Pancreas (tissue), 10 donors: ENCODE data around the gene ACTG2. TPM values are rescaled to one million over a fixed set of nuclear protein-coding genes. Genes with fewer than 3 reads are reported as not detected.

Experiments used
- ATAC-seq, 4 donors: fragments of 200-7000 bp; cut with Tn5 transposase; one replicate each; pipeline versions ENCODE4 v1.8.0 to v1.9.1; 2020; ENCODE audit warnings: mild to moderate bottlenecking in 4 of 4, moderate library complexity in 4 of 4
- DNase-seq, 6 donors: peaks; one replicate each; pipeline ENCODE4 v3.0.0-alpha.2; 2020
- FAIRE-seq: peaks from 2 replicates; lab custom pipeline; 2012; peaks lifted over from hg19 to GRCh38; lab: Jason Lieb, UNC
- H3K27ac ChIP-seq, 4 donors: fragments of 200-600 bp; sonication (generic); 1 replicate in 3 of 4; 2 replicates in 1 of 4; pipeline versions ENCODE4 v1.5.0 to v1.8.0; 2020
- H3K27me3 ChIP-seq, 4 donors: fragments of 200-600 bp; one replicate each; pipeline ENCODE4 v1.8.0; 2021
- H3K36me3 ChIP-seq, 3 donors: fragments of 200-600 bp; sonication (generic) in 1 of 3; one replicate each; pipeline versions ENCODE4 v1.5.0 to v1.8.0; 2020 to 2021
- H3K4me1 ChIP-seq, 3 donors: fragments of 200-600 bp; one replicate each; pipeline ENCODE4 v1.8.0; 2021
- H3K4me3 ChIP-seq, 4 donors: fragments of 200-600 bp; sonication (generic) in 2 of 4; one replicate each; pipeline versions ENCODE4 v1.5.0 to v1.8.0; 2020 to 2021
- H3K9me3 ChIP-seq, 4 donors: fragments of 200-600 bp; one replicate each; pipeline ENCODE4 v1.8.0; 2021
- WGBS, 2 donors: extraction: QIAGEN DNeasy Blood & Tissue Kit; methylation state at CpG; one replicate each; pipeline ENCODE4 v1.1.7; 2013; 5-methylcytosine and 5-hydroxymethylcytosine counted together
- intact Hi-C, 3 donors: fragments of 100-400 bp; cut with DNase I; formaldehyde crosslinking; loops; one replicate each; pipeline versions ENCODE4 v1.11.1 to v1.14.2; 2022
- polyA plus RNA-seq, 2 donors: library from polyadenylated mRNA; stranded (reverse); fragments of 200-250 nt; gene quantifications; one replicate each; pipeline ENCODE4 v1.2.3, GENCODE V29; 2013
- total RNA-seq, 6 donors: library from RNA; stranded (reverse); fragmentation: NEBNext Ultra II Directional in 4 of 6; extraction: Animal tissue kit (Norgen Biotek cat#: 25700) in 4 of 6; gene quantifications; one replicate each; pipeline versions ENCODE4 v1.2.1 to v1.2.4, GENCODE V29; 2021 to 2023
- TF ChIP-seq, protein P1 (sequence below), 4 donors: fragments of 200-600 bp; sonication (generic) in 3 of 4; IDR thresholded peaks; one replicate each; pipeline versions ENCODE4 v1.5.0 to v1.8.0; 2021; ENCODE audit warnings: antibody characterized with exemption in 4 of 4
- donor health status: healthy with polysubstance abuse.
- donor health status: DM: no; HTN: no; CAD: no; lungs with moderate emphysema.
- donor health status: DM: no; HTN: no; CAD: no.
- donor health status: control.
- donor health status: control.
- donor health status: Bipolar disorder and iron deficiency.
- donor health status: DM: yes; HTN: yes; CAD: no.
- donor health status: DM: no; HTN: no; CAD: no.
- donor health status: DM: no; HTN: no; CAD: no.
- donor health status: DM: yes; HTN: yes; CAD: no.

ACTG2 gene
- total and polyA plus RNA-seq, 8 donors = 0.28 to 76.3 (median 1.7) TPM

DNA sequence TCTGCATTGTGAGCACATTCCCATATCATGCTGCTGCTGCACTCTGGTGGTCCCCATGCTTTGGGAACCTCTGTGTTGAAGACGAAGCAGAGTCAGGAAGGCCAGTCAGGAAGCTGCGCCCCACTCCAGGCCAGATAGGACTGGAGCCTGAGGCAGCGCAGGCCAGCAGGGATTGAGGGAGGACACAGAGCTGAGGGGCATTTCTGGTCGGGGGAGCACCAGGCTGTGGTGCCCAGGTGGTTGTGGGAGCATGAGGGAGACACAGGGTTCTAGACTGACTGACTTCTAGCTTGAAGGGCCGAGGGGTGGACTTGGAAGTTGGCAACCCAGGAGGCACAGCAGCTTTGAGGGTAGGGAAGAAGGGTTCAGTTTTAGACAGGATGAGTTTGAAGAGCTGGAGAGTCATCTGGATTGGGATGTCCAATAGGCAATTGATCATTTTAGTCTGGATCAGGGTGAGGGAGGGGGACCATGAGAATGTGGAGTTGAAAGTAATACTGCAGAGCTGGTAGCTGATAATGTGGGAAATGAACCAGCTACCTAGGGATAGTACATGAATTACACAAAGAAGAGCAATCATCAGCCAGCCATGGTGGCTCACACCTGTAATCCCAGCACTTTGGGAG, 1.4 kb upstream of the ACTG2 start:
- no peak overlapping the region for H3K4me3 ChIP-seq
- 76 to 86% methylated on average over 5 of the region's 5 CpGs for WGBS, 2 donors
- intact Hi-C loops = no loop called here
- TF ChIP-seq, protein P1, sequence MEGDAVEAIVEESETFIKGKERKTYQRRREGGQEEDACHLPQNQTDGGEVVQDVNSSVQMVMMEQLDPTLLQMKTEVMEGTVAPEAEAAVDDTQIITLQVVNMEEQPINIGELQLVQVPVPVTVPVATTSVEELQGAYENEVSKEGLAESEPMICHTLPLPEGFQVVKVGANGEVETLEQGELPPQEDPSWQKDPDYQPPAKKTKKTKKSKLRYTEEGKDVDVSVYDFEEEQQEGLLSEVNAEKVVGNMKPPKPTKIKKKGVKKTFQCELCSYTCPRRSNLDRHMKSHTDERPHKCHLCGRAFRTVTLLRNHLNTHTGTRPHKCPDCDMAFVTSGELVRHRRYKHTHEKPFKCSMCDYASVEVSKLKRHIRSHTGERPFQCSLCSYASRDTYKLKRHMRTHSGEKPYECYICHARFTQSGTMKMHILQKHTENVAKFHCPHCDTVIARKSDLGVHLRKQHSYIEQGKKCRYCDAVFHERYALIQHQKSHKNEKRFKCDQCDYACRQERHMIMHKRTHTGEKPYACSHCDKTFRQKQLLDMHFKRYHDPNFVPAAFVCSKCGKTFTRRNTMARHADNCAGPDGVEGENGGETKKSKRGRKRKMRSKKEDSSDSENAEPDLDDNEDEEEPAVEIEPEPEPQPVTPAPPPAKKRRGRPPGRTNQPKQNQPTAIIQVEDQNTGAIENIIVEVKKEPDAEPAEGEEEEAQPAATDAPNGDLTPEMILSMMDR (IDR thresholded peaks at IDR 0.05) = no peak
- no peak overlapping the region for H3K27ac ChIP-seq
- ATAC-seq (no peak), FAIRE-seq (no peak), DNase-seq (no peak)
- no peaks in the 10 kb centered on the region for H3K36me3 ChIP-seq
- H3K4me1 ChIP-seq = no peaks in the 10 kb centered on the region
- H3K27me3 ChIP-seq = peaks cover 0 to 8% (median 0%) of the 10 kb centered on the region in 4 donors
- H3K9me3 ChIP-seq = no peaks in the 10 kb centered on the region

DNA sequence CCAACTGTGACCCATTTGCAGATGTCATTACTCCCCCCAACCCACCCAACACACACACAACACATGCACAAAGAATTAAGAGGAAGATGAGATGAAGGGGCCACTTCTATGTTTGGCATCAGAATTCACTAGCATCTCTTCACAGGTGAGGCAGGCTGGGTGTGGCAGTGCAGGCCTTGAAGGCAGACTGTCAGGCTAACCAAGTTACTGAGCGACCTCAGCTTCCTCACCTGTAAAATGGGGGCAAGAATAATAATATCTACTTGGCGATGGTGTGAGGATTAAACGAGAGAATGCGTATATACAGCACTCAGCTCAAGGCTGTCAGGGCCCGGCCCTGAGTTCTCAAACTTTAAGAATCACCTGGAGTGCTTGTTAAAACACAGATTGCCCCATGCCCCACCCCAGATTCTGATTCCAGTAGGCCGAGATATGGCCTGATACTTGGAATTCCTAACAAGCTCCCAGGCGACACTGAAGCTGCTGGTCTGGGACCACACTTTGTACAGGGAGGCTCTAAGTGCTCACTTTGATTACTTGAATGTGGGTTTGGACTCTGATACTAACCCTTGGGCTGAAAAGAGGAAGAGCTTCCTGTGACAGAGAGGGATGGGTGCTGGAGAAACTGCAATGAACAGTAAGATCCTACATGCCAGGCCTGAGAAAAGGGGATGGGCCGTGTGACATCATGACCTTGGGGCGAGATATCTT, 1.1 kb downstream of the ACTG2 start:
- Histone ChIP-seq H3K9me3 (no peaks in the 10 kb centered on the region), H3K27me3 (no peaks in the 10 kb centered on the region), H3K4me3 (no peak overlapping the region), H3K27ac (no peak overlapping the region), H3K36me3 (no peaks in the 10 kb centered on the region), H3K4me1 (no peaks in the 10 kb centered on the region)
- WGBS, 2 donors = 79 to 81% methylated on average over 9 of the region's 9 CpGs
- FAIRE-seq = no peak
- TF ChIP-seq, protein P1 (IDR thresholded peaks at IDR 0.05) = no peak
- no peak for DNase-seq
- intact Hi-C loops = no loop called here
- ATAC-seq = no peak

DNA sequence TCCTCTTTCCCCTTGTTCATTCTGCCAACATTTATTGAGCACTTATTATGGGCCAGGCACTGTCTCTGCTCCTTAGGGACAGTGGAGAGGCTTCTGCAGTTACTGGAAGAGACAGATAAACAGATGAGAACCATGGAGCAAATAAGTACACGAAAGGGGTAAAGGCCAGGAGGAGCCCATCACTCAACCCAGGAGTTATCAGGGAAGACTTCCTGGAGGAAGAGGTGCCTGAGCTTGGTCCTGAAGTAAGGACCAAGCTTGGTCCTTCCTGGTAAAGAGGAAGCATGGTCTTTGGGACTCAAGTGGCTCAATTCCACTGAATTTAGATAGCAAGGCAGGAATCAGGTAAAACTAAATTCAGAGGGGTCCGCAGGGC, 1.7 kb downstream of the ACTG2 start:
- H3K4me1 ChIP-seq = no peaks in the 10 kb centered on the region
- ATAC-seq (no peak), FAIRE-seq (no peak), DNase-seq (no peak)
- TF ChIP-seq, protein P1 (IDR thresholded peaks at IDR 0.05) = no peak
- intact Hi-C loops = no loop called here
- H3K27ac ChIP-seq = no peak overlapping the region
- H3K4me3 ChIP-seq = no peak overlapping the region
- 82 to 98% methylated on average over 2 of the region's 2 CpGs for WGBS, 2 donors
- H3K36me3 ChIP-seq = no peaks in the 10 kb centered on the region
- no peaks in the 10 kb centered on the region for H3K9me3 ChIP-seq
- no peaks in the 10 kb centered on the region for H3K27me3 ChIP-seq

DNA sequence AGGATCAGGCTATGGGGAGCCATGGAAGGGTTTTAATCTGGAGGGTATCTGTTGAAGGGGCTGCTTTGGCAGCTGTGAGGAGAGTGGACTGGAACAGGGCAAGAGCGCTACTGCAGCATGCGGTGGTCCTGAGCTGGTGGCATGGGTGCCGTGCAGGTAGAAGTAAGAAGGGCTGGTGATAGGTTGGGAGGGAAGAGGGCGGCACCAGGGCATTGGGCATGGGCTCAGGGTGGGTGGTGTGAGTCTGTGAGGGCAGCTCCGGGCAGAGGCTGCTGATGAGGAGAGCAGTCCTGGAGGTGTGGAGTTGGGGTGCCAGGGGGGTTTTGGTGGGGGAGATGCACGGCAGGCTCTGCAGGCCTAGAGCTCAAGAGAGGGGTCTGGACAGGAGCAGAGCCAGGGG, 2.1 kb downstream of the ACTG2 start:
- TF ChIP-seq, protein P1 (IDR thresholded peaks at IDR 0.05) = no peak
- intact Hi-C loops = no loop called here
- Histone ChIP-seq H3K9me3 (no peaks in the 10 kb centered on the region), H3K4me3 (no peak overlapping the region), H3K36me3 (no peaks in the 10 kb centered on the region), H3K4me1 (no peaks in the 10 kb centered on the region), H3K27me3 (no peaks in the 10 kb centered on the region), H3K27ac (no peak overlapping the region)
- DNase-seq = peak in 1 of 6 donors; percentile 36
- 81 to 83% methylated on average over 6 of the region's 6 CpGs for WGBS, 2 donors
- FAIRE-seq = no peak
- ATAC-seq = no peak

DNA sequence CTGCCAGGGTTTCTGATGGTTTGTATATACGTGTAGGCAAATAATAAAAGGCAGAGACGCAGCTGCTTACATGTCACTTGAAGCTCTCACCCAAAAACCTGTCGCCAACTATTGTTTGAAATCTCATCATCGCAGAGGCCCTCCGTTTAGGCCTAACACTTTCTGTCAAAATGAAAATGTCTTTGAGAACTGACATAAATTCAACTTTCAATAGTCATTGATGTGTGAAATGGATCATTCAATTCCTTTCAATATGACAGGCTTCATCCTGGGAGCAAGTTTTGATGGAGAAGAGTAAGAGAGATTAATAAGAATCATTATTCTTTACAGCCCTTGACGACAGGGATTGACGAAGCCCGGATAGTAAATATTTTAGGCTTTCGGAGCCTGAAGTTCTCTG, 2.7 kb downstream of the ACTG2 start:
- 67 to 82% methylated on average over 9 of the region's 9 CpGs for WGBS, 2 donors
- Histone ChIP-seq H3K4me3 (no peak overlapping the region), H3K27me3 (no peaks in the 10 kb centered on the region), H3K36me3 (no peaks in the 10 kb centered on the region), H3K27ac (no peak overlapping the region), H3K4me1 (no peaks in the 10 kb centered on the region), H3K9me3 (no peaks in the 10 kb centered on the region)
- DNase-seq (no peak), ATAC-seq (no peak), FAIRE-seq (no peak)
- intact Hi-C loops = no loop called here
- TF ChIP-seq, protein P1 (IDR thresholded peaks at IDR 0.05) = no peak
